Heart left ventricle (tissue), 16 donors: ENCODE measurements around the gene AHNAK2. TPM values are rescaled to one million over a fixed set of nuclear protein-coding genes. Genes with fewer than 3 reads are reported as not detected.

Source experiments
- ATAC-seq, 4 donors: fragments of 200-7000 bp; cut with Tn5 transposase; one replicate each; pipeline ENCODE4 v1.9.1; 2020 to 2022; ENCODE audit warnings: moderate library complexity in 4 of 4, mild to moderate bottlenecking in 3 of 4, moderate number of reproducible peaks in 1 of 4
- DNase-seq, 5 donors: peaks; one replicate each; pipeline ENCODE4 v3.0.0-alpha.2; 2020
- H3K27ac ChIP-seq, 12 donors: fragments of 200-600 bp; sonication (generic) in 4 of 12; one replicate each; pipeline versions ENCODE4 v1.5.0 to v1.8.0; 2016 to 2022; ENCODE audit warnings: mild to moderate bottlenecking in 2 of 12
- H3K27me3 ChIP-seq, 9 donors: fragments of 200-600 bp; sonication (generic) in 2 of 9; one replicate each; pipeline versions ENCODE4 v1.5.1 to v1.8.0; 2016 to 2022; ENCODE audit warnings: mild to moderate bottlenecking in 3 of 9
- H3K36me3 ChIP-seq, 9 donors: fragments of 200-600 bp; sonication (generic) in 2 of 9; one replicate each; pipeline versions ENCODE4 v1.5.0 to v1.8.0; 2018 to 2022; ENCODE audit warnings: mild to moderate bottlenecking in 2 of 9
- H3K4me1 ChIP-seq, 12 donors: fragments of 200-600 bp; sonication (generic) in 4 of 12; one replicate each; pipeline versions ENCODE4 v1.5.0 to v1.8.0; 2016 to 2022; ENCODE audit warnings: mild to moderate bottlenecking in 3 of 12
- H3K4me3 ChIP-seq, 12 donors: fragments of 200-600 bp; sonication (generic) in 4 of 12; one replicate each; pipeline versions ENCODE4 v1.5.0 to v1.8.0; 2017 to 2022; ENCODE audit warnings: mild to moderate bottlenecking in 9 of 12, moderate library complexity in 4 of 12
- H3K9me3 ChIP-seq, 12 donors: fragments of 200-600 bp; sonication (generic) in 4 of 12; one replicate each; pipeline versions ENCODE4 v1.5.0 to v1.8.0; 2016 to 2022; ENCODE audit warnings: mild to moderate bottlenecking in 1 of 12
- POLR2A ChIP-seq, 2 donors: fragments of 450-650 bp; IDR thresholded peaks; one replicate each; pipeline ENCODE4 v1.6.1; 2017; ENCODE audit warnings: antibody characterized with exemption in 2 of 2, mild to moderate bottlenecking in 2 of 2, moderate library complexity in 2 of 2
- WGBS, 4 donors: extraction: QIAGEN DNeasy Blood & Tissue Kit in 2 of 4; methylation state at CpG; one replicate each; pipeline versions ENCODE4 v1.1.5 to v1.1.7; 2013 to 2018; 5-methylcytosine and 5-hydroxymethylcytosine counted together
- intact Hi-C, 10 donors: fragments of 100-400 bp; cut with DNase I; formaldehyde crosslinking; loops; one replicate each; pipeline versions ENCODE4 v1.11.1 to v1.14.2; 2022
- polyA plus RNA-seq, 2 donors: library from polyadenylated mRNA; stranded (reverse); fragments of 200-250 nt; gene quantifications; one replicate each; pipeline ENCODE4 v1.2.3, GENCODE V29; 2013
- total RNA-seq, 9 donors: library from RNA; depleted of rRNA in 2 of 9; stranded (reverse); fragments of >200 nt in 2 of 9; fragmentation: NEBNext Ultra II Directional in 3 of 9; extraction: Animal tissue kit (Norgen Biotek cat#: 25700) in 3 of 9; gene quantifications; one replicate each; pipeline versions ENCODE4 v1.1.0 to v1.2.4, GENCODE V29; 2016 to 2023
- TF ChIP-seq, protein P1 (sequence below), 12 donors: fragments of 200-600 bp; sonication (generic) in 4 of 12; IDR thresholded peaks; one replicate each; pipeline versions ENCODE4 v1.5.0 to v1.8.0; 2018 to 2022; ENCODE audit warnings: antibody characterized with exemption in 12 of 12, mild to moderate bottlenecking in 5 of 12
- donor health status: ischemic (EF 13 %, LVEDD 7.1; RV severe dilation, severe dysfunction).
- donor health status: healthy with polysubstance abuse.
- donor health status: DM: no; HTN: yes; CAD: no.
- donor health status: DM: no; HTN: no; CAD: no.
- donor health status: ischemic (EF 25% LVEDD 6.9; RV normal size, moderate dysfunction).
- donor health status: ischemic (EF 25% LVEDD 5.7; RV mildly dilated, moderate dysfunction).
- donor health status: healthy.
- donor health status: DM: yes; HTN: yes; CAD: no.
- donor health status: ischemic (EF 35%, LVEDD 5.7; RV mildly dilated, moderate dysfunction).
- donor health status: nonischemic (EF 11% LVEDD 7.7; RV severe dilation, severe dysfunction).
- donor health status: DM: yes; HTN: yes; CAD: no.
- donor health status: PGD.
- donor health status: ischemic (EF 29% LVEDD 5.4; RV normal size, mild dysfunction).
- donor health status: nonischemic (EF 23%, LVEDD 6.1; RV moderate dilation, normal function).

Gene AHNAK2
- total and polyA plus RNA-seq, 11 donors = 1.5 to 22.3 (median 2.9) TPM

DNA sequence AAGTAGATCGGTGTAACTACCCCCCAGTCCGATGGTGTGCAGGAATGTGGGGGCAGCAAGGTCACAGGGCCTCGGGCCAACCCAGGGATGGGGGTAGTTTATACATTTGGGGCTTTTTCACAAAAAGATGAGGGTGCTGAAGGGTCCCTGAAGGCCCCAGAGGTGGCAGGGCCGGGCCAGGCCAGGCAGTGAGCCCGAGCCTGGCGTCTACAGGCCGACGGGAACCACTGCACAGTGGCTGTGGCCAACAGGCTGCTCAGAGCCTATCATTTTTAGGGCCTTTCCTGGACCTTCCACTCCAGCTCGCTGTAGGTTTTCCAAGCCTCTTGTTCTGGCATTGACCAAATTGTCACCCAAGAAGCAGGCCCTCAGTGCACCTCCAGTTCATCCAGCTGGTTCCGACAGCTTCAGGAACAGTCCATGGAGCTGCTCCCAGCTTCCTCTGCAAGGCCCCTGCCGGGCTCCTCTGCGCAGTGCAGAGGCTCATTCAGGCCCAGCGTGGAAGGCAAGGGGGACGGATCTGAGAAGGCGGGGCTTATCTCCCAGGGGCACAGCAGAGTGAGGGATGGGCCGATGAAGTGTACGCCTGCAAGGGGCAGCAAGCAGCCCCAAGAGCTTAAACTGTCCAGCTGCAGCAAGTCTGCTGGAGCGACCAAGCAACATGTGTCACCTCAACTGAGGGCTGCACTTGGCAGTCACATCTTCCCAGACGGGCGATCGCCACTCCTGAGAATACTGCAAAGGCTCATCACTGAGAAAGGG is 28.8 kb upstream of the AHNAK2 start:
- intact Hi-C loops = no loop called here
- Histone ChIP-seq H3K36me3 (peaks cover 0 to 44% (median 22%) of the 10 kb centered on the region in 9 donors), H3K4me1 (no peaks in the 10 kb centered on the region), H3K9me3 (no peaks in the 10 kb centered on the region), H3K27me3 (no peaks in the 10 kb centered on the region), H3K27ac (no peak overlapping the region), H3K4me3 (no peak overlapping the region)
- 79 to 89% (median 83%) methylated on average over 13 to 21 of the region's 21 CpGs for WGBS, 4 donors
- no peak for DNase-seq
- no peak for TF ChIP-seq POLR2A (IDR thresholded peaks at IDR 0.05)
- TF ChIP-seq, protein P1, sequence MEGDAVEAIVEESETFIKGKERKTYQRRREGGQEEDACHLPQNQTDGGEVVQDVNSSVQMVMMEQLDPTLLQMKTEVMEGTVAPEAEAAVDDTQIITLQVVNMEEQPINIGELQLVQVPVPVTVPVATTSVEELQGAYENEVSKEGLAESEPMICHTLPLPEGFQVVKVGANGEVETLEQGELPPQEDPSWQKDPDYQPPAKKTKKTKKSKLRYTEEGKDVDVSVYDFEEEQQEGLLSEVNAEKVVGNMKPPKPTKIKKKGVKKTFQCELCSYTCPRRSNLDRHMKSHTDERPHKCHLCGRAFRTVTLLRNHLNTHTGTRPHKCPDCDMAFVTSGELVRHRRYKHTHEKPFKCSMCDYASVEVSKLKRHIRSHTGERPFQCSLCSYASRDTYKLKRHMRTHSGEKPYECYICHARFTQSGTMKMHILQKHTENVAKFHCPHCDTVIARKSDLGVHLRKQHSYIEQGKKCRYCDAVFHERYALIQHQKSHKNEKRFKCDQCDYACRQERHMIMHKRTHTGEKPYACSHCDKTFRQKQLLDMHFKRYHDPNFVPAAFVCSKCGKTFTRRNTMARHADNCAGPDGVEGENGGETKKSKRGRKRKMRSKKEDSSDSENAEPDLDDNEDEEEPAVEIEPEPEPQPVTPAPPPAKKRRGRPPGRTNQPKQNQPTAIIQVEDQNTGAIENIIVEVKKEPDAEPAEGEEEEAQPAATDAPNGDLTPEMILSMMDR (IDR thresholded peaks at IDR 0.05) = no peak
- ATAC-seq = no peak

DNA sequence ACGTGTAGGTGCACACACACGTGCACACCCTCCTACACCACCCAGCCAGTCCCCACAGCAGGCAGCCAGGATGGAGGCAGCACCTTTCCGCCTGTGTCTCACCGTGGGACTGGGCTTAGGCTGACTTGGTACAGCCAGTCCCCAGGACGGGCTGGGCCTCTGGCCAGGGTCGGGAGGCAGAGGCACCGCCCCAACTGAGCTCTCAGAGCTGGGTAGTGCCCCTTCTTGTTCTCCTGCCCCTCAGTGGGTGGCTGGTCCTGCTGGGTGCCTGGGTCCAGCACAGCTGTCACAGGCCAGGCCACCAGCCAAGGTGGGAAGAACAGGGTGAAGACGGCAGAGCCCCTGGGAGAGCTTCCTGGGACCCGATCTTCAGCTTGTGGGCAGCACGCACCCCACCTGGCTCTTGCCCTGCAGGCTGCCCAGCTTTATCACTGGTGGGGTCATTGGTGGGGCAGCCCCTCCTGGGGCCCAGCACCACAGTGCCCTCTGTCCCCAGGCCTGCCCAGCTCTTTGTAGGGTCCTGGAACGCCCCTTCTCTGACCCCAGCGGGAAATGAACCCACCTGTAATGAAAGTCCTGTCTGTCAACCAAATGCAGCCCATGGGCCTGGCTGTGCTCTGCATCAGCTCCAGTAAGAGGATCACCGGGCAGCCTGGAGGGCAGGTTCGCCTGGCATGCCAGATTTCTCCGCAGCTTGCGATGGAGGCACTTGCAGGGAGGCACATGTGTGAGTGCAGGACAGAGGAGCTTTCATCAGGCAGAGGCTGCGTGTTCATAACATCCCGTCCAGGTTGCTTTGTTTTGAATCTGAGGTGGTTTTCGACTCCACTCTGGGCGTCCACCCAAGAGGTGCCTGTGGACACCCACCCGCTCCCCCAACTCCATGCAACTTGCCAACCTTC is 28.0 kb upstream of the AHNAK2 start:
- no peaks in the 10 kb centered on the region for H3K4me1 ChIP-seq
- ATAC-seq = peak in 1 of 4 donors; percentile 25
- peaks cover 0 to 36% (median 19%) of the 10 kb centered on the region in 9 donors for H3K36me3 ChIP-seq
- TF ChIP-seq, protein P1 (IDR thresholded peaks at IDR 0.05) = no peak
- no peak for TF ChIP-seq POLR2A (IDR thresholded peaks at IDR 0.05)
- no peak overlapping the region for H3K4me3 ChIP-seq
- no peak for DNase-seq
- H3K9me3 ChIP-seq = no peaks in the 10 kb centered on the region
- intact Hi-C loops = no loop called here
- 86 to 92% (median 91%) methylated on average over 14 to 21 of the region's 21 CpGs for WGBS, 4 donors
- H3K27me3 ChIP-seq = no peaks in the 10 kb centered on the region
- no peak overlapping the region for H3K27ac ChIP-seq

DNA sequence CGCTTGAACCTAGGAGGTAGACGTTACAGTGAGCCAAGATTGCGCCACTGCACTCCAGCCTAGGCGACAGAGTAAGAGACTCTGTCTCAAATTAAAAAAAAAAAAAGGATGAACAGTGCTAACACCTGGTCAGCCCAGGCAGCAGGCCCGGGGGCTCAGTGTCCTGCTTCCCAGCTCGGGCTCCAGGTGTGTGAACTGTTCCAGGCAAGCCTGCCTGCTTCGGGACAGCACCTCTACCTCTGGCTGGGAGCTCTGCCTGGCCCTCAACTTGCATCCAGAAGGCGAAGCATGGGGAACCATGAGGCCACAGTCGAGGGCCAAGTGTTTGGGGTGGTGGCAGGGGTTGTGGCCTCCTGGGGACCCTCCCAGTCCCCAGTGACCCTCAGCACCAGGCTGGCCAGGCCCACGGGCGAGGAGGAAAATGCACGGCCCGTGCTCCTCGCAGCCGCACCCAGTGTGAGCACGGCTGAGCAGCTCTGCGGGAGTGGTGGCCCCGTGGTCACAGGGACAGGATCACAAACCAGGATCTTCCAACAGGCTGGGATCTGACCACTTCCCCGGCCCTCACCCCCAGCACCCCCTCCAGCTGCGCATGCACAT is 27.3 kb upstream of the AHNAK2 start:
- H3K9me3 ChIP-seq = no peaks in the 10 kb centered on the region
- H3K27ac ChIP-seq = no peak overlapping the region
- 87 to 96% (median 91%) methylated on average over 9 to 20 of the region's 20 CpGs for WGBS, 4 donors
- intact Hi-C loops = no loop called here
- H3K4me3 ChIP-seq = no peak overlapping the region
- ATAC-seq (peak in 1 of 4 donors; percentile 34), DNase-seq (no peak)
- TF ChIP-seq POLR2A (IDR thresholded peaks at IDR 0.05) = no peak
- TF ChIP-seq, protein P1 (IDR thresholded peaks at IDR 0.05) = no peak
- H3K36me3 ChIP-seq = peaks cover 0 to 28% (median 11%) of the 10 kb centered on the region in 9 donors
- H3K27me3 ChIP-seq = no peaks in the 10 kb centered on the region
- H3K4me1 ChIP-seq = no peaks in the 10 kb centered on the region
